HEK293 (cell line): ENCODE measurements around the gene CD302.

Experiments
- CTCF ChIP-seq: fragments of 450-650 bp; formaldehyde crosslinking; IDR thresholded peaks from 2 replicates; pipeline ENCODE4 v1.5.1; 2016; ENCODE audit warnings: missing biosample characterization, missing genetic modification characterization
- ZNF274 ChIP-seq, 2 experiments: fragments of 200-500 bp in 1 of 2; fragments of 450-650 bp in 1 of 2; sonication (Bioruptor generic) in 1 of 2; formaldehyde crosslinking in 1 of 2; IDR thresholded peaks; 2 replicates each; pipeline versions ENCODE4 v1.5.1 to v1.6.1; 2014 to 2016; ENCODE audit warnings: borderline replicate concordance in 1 of 2, inconsistent platforms in 1 of 2, low read length in 1 of 2, missing biosample characterization in 1 of 2, missing genetic modification characterization in 1 of 2

- TF ChIP-seq CTCF (no peak), ZNF274 (IDR thresholded peaks at IDR 0.05; ENCODE audit: low read length) (no peak), ZNF274 (tag by site-specific recombination; IDR thresholded peaks at IDR 0.05; ENCODE audit: borderline replicate concordance) (no peak)
These were observed 55.2 kb downstream of the CD302 start for GRCh38 chr2:159742846-159743245.
